ENCODE data around the gene ZNF544. TPM values are rescaled to one million over a fixed set of nuclear protein-coding genes. Genes with fewer than 3 reads are reported as not detected.
"Not testable (repeated sequence)": the region's sequence is repeated elsewhere in the genome, so short reads cannot be mapped to it uniquely, and the experiment has no call there.

The ZNF544 gene
- total RNA-seq, 3 donors from 2014 or later: 41.6 to 43.8 (median 41.6) TPM

DNA sequence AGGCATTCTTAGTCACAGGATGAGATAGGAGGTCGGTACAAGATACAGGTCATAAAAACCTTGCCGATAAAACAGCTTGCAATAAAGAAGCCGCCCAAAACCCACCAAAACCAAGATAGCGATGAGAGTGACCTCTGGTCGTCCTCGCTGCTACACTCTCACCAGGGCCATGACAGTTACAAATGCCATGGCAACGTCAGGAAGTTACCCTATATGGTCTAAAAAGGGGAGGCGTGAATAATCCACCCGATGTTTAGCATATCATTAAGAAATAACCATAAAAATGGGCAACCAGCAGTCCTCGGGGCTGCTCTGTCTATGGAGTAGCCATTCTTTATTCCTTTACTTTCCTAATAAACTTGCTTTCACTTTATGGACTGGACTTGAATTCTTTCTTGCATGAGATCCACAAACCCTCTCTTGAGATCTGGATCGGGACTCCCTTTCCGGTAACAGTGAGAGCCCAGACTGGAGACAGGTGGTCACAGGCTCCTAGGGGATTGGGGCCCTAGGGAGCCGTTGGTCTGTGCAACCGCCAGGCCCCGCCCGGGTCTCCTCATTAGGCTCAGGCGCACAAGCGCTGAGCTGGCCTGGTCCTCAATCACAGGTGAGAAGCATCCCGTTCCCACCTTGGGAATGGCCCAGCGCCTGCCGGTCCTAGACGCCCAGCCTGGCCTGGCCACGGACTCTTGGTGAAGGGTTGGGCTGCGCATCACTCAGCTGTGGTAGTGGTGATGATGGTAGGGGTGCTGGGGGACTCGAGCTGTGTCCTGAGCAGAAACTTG lies 10.9 kb upstream of the ZNF544 start:
- no peaks in the 10 kb centered on the region for H3K27me3 Mint-ChIP-seq (ENCODE audit: low read depth)
- H3K36me3 Mint-ChIP-seq (ENCODE audit: insufficient read depth): peaks cover 9% of the 10 kb centered on the region
- no peaks in the 10 kb centered on the region for H3K4me1 Mint-ChIP-seq (ENCODE audit: low read depth)
- no peak for DNase-seq
- peaks cover 43% of the 10 kb centered on the region for H3K9me3 Mint-ChIP-seq
- ATAC-seq: no peak
- no peak overlapping the region for H3K4me3 Mint-ChIP-seq

DNA sequence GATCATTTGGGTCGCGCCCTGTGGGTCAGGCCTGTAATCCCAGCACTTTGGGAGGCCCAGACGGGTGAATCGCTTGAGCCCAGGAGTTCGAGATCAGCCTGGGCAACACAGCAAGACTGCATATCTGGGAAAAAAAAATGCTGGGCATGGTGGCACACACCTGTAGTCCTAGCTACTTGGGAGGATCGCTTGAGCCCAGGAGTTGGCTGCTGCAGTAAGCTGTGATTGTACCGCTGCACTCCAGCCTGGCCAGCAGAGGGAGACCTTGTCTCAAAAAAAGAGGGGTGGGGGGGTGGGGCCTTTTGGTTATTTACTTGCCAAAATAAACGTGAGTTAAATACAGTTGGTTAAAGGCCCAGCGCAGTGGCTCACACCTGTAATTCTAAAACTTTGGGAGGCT lies 9.8 kb upstream of the ZNF544 start:
- ATAC-seq (peak; percentile 48 to 67), DNase-seq (peak; percentile 14)
- Mint-ChIP-seq H3K36me3 (ENCODE audit: insufficient read depth) (peaks cover 2% of the 10 kb centered on the region), H3K4me3 (no peak overlapping the region), H3K27me3 (ENCODE audit: low read depth) (no peaks in the 10 kb centered on the region), H3K9me3 (peaks cover 36% of the 10 kb centered on the region), H3K4me1 (ENCODE audit: low read depth) (no peaks in the 10 kb centered on the region)

DNA sequence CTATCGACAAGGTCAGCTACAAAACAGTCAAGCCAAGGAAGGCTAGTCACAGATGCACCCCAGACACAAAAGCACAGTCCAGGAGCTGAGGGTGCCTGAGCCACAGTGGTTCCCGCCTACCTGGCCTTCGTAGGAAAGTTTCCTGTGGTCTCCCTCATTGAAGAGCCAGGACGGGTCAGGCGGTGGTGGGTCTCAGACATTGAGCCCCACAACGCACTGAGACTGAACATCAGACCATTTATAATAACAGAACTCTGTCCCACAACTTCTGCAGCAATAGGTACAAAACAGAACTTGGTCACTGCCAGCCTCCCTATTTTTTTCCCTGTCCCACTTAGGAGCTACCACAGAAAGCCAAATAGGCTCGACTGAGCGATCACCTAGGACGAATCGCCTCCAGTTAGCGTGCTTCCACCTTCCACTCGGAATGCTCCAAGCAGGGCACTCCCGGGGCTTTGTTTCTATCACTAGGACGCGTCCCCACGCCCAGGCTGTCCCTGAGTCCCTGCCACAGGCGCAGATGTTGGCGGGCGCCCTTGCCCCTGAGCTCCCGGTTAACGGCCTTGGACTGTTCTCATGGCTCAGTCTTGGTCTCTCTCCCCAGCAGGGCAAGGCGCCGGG lies 640 bp upstream of the ZNF544 start:
- peak overlapping the region; percentile 95 for H3K4me3 Mint-ChIP-seq
- H3K4me1 Mint-ChIP-seq (ENCODE audit: low read depth): peaks cover 25% of the 10 kb centered on the region
- DNase-seq (no peak), ATAC-seq (no peak)
- H3K27me3 Mint-ChIP-seq (ENCODE audit: low read depth): no peaks in the 10 kb centered on the region
- H3K9me3 Mint-ChIP-seq: peaks cover 33% of the 10 kb centered on the region
- H3K36me3 Mint-ChIP-seq (ENCODE audit: insufficient read depth): peaks cover 34% of the 10 kb centered on the region

DNA sequence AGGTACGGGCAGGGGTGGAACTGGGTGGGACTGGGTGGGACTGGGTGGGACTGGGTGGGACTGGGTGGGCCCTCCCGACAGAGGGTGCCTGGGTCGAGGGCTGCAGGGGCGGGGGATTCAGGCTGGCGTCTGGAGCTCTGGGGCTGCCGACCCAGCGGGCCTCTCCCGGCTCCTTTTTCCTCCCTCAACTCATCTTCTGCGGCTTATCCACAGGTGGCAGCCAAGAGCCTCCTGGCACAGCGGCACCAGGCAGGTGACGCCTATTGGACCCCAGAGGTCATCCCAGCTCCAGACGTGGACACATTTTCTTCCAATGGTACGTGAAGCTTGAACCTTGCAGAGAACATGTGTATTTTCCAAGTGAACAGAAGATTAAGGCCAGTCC lies 533 bp downstream of the ZNF544 start:
- ATAC-seq: peak; percentile 25 to 43
- H3K4me1 Mint-ChIP-seq (ENCODE audit: low read depth): peaks cover 25% of the 10 kb centered on the region
- DNase-seq: peak; percentile 27
- peaks cover 41% of the 10 kb centered on the region for H3K9me3 Mint-ChIP-seq
- peaks cover 44% of the 10 kb centered on the region for H3K36me3 Mint-ChIP-seq (ENCODE audit: insufficient read depth)
- H3K4me3 Mint-ChIP-seq: peak overlapping the region; percentile 95
- no peaks in the 10 kb centered on the region for H3K27me3 Mint-ChIP-seq (ENCODE audit: low read depth)

DNA sequence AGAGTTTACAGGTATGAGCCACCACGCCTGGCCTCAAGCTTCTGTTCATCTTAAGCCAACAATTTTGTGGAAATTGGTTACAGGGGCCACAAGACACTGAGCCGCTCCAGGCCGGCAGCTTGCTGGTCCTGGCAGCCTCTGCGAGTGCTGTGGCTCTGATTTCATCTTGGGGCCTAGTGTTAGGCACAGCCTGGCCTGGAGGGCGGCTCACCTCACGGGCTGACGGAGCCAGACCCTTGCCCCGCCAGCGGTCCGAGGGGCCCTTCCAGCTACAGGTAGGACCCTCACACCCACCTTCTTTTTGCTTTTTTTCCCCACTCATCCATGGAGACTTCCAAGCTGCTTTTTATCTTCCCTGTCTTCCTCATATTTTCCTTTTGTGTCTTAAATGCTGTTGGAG lies 8.6 kb downstream of the ZNF544 start:
- Mint-ChIP-seq H3K36me3 (ENCODE audit: insufficient read depth) (peaks cover 78% of the 10 kb centered on the region), H3K4me1 (ENCODE audit: low read depth) (no peaks in the 10 kb centered on the region), H3K27me3 (ENCODE audit: low read depth) (no peaks in the 10 kb centered on the region), H3K9me3 (peaks cover 34% of the 10 kb centered on the region), H3K4me3 (no peak overlapping the region)
- no peak for DNase-seq
- ATAC-seq: no peak

DNA sequence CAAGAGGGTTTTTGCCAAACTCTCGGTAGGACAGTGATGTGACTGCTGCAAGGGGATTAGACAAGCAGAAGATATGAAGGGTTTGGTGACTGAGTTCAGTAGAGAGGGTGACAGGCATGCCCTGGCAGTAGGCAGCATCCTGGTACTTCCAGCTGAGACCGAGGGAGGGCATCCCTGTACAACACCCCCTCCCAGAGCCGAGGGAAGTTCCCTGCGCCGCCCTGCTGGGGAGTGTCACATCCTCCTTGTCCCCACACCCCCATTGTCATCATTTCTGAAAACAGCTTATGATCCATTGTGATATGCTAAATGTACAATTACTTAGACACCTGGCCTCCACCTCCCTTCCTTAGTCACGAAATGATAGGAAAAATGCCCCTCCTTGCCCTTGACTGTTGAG lies 14.6 kb downstream of the ZNF544 start:
- no peak for DNase-seq

DNA sequence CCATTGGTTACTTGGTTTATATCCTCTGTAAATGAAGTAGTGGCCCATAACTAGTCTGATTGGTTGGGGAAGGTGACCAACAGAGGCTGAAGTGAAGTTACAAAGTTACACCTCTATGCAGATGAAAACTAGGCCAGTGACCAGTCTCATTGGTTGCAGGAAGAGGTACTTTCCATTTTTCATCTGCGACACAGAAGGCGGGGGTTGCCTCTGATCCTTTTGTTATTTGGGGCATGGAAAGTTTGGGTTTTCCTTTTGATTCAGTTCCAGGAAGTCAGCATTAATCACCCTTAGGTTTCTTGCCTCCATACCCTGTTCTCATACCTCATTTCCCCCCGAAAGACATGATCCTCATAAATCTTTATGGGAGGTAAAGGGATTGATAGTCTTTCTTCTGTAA lies 20.2 kb downstream of the ZNF544 start:
- no peak overlapping the region for H3K4me3 Mint-ChIP-seq
- peaks cover 86% of the 10 kb centered on the region for H3K36me3 Mint-ChIP-seq (ENCODE audit: insufficient read depth)
- ATAC-seq: no peak
- H3K9me3 Mint-ChIP-seq: peaks cover 32% of the 10 kb centered on the region
- no peaks in the 10 kb centered on the region for H3K27me3 Mint-ChIP-seq (ENCODE audit: low read depth)
- no peak for DNase-seq
- H3K4me1 Mint-ChIP-seq (ENCODE audit: low read depth): no peaks in the 10 kb centered on the region

More for the DNA sequence above, 14.6 kb downstream of the ZNF544 start:
- peaks cover 35% of the 10 kb centered on the region for H3K9me3 Mint-ChIP-seq
- peaks cover 82% of the 10 kb centered on the region for H3K36me3 Mint-ChIP-seq (ENCODE audit: insufficient read depth)
- H3K27me3 Mint-ChIP-seq (ENCODE audit: low read depth): no peaks in the 10 kb centered on the region
- ATAC-seq: no peak
- no peaks in the 10 kb centered on the region for H3K4me1 Mint-ChIP-seq (ENCODE audit: low read depth)
- H3K4me3 Mint-ChIP-seq: no peak overlapping the region

DNA sequence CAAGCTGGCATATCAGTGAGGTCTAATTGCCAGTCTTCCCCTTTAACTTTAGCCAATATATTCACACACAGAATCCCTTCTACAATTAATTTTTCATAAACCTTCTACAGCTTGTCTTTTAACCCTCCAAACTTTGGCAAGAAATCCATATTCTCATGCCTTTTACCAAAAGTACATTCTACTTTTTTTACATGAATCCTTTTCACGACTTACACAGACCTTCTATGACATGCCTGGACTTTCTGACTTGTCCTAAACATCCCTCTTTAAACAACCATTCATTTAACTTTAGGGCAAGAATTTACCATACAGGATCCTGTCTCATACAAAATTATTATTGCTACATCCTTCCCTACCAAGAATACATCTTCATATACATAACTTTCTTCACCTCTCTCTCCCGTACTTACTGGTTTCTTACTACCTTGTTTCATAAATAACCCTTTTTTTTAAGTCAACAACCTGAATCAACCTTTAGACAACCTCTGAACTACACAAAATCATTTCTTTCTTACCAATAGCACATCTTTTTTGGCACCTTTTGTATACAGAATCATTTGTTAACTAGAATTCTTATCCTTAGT lies 23.5 kb downstream of the ZNF544 start:
- ATAC-seq: no peak
- Mint-ChIP-seq H3K4me3 (no peak overlapping the region), H3K9me3 (peaks cover 45% of the 10 kb centered on the region), H3K36me3 (ENCODE audit: insufficient read depth) (peaks cover 86% of the 10 kb centered on the region), H3K27me3 (ENCODE audit: low read depth) (no peaks in the 10 kb centered on the region), H3K4me1 (ENCODE audit: low read depth) (no peaks in the 10 kb centered on the region)
- no peak for DNase-seq

DNA sequence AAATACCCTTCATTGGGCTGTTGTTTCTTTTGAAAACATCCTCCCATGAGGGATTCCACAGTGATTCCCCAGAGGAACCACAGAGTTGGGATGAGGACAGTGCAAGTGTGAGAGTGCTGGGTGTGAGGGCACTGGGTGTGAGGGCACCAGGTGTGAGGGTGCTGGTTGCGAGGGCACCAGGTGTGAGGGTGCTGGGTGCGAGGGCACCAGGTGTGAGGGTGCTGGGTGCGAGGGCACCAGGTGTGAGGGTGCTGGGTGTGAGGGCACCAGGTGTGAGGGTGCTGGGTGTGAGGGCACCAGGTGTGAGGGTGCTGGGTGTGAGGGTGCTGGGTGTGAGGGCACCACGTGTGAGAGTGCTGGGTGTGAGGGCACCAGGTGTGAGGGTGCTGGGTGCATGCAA lies 29.5 kb downstream of the ZNF544 start:
- not testable (repeated sequence) for ATAC-seq; DNase-seq; H3K4me1 Mint-ChIP-seq (ENCODE audit: low read depth); H3K4me3 Mint-ChIP-seq; H3K27me3 Mint-ChIP-seq (ENCODE audit: low read depth)
- Mint-ChIP-seq H3K9me3 (peaks cover 58% of the 10 kb centered on the region), H3K36me3 (ENCODE audit: insufficient read depth) (peaks cover 85% of the 10 kb centered on the region)

DNA sequence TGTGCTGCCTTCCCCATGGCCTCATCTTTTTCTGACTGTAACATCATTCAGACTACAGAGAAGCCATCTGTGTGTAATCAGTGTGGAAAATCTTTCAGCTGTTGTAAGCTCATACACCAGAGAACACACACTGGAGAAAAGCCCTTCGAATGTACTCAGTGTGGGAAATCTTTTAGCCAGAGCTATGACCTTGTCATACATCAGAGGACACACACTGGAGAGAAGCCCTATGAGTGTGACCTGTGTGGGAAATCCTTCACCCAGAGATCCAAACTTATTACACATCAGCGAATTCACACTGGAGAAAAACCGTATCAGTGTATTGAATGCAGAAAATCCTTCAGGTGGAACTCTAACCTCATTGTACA lies 32.9 kb downstream of the ZNF544 start:
- no peak for ATAC-seq
- H3K4me1 Mint-ChIP-seq (ENCODE audit: low read depth): no peaks in the 10 kb centered on the region

DNA sequence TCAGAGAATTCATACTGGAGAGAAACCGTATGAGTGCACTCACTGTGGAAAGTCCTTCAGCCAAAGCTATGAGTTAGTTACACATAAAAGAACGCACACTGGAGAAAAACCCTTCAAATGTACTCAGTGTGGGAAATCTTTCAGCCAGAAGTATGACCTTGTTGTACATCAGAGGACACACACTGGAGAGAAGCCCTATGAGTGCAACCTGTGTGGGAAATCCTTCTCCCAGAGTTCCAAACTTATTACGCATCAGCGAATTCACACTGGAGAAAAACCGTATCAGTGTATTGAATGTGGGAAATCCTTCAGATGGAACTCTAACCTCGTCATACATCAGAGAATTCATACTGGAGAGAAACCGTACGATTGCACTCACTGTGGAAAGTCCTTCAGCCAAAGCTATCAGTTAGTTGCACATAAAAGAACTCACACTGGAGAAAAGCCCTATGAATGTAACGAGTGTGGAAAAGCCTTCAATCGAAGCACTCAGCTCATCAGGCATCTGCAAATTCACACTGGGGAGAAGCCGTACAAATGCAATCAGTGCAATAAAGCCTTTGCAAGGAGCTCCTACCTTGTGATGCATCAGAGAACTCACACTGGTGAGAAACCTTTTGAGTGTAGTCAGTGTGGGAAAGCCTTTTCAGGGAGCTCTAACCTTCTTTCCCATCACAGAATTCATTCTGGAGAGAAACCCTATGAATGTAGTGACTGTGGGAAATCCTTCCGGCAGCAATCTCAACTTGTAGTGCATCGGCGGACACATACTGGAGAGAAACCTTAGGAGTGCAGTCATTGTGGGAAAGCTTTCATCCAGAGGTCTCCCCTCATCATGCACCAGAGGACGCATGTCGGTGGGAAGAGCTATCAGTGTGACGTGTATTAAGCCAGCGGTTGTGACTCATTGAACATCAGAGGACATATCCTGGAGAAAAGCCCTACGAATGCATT lies 33.5 kb downstream of the ZNF544 start:
- peaks cover 62% of the 10 kb centered on the region for H3K36me3 Mint-ChIP-seq (ENCODE audit: insufficient read depth)
- H3K4me3 Mint-ChIP-seq: no peak overlapping the region
- peaks cover 41% of the 10 kb centered on the region for H3K9me3 Mint-ChIP-seq
- H3K27me3 Mint-ChIP-seq (ENCODE audit: low read depth): no peaks in the 10 kb centered on the region
- DNase-seq (no peak), ATAC-seq (no peak)
- H3K4me1 Mint-ChIP-seq (ENCODE audit: low read depth): no peaks in the 10 kb centered on the region

More for the DNA sequence above, 32.9 kb downstream of the ZNF544 start:
- peaks cover 65% of the 10 kb centered on the region for H3K36me3 Mint-ChIP-seq (ENCODE audit: insufficient read depth)
- H3K27me3 Mint-ChIP-seq (ENCODE audit: low read depth): no peaks in the 10 kb centered on the region
- no peak overlapping the region for H3K4me3 Mint-ChIP-seq
- peaks cover 40% of the 10 kb centered on the region for H3K9me3 Mint-ChIP-seq
- no peak for DNase-seq

DNA sequence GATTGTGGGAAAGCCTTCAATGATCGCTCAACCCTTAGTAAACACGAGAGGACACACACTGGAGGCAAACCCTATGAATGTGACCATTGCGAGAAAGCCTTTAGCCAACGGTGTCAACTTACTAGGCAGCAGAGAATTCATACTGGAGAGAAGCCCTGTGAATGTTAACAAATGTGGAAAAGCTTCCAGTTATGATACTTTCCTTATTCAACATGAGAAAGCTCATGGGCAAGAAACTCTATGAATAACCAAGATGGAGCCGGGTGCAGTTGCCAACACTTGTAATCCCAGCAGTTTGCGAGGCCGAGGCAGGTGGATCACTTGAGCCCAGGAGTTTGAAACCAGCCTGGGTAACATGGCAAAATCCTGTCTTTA lies 34.2 kb downstream of the ZNF544 start:
- DNase-seq (no peak), ATAC-seq (no peak)
- no peak overlapping the region for H3K4me3 Mint-ChIP-seq
- peaks cover 35% of the 10 kb centered on the region for H3K9me3 Mint-ChIP-seq
- no peaks in the 10 kb centered on the region for H3K27me3 Mint-ChIP-seq (ENCODE audit: low read depth)
- no peaks in the 10 kb centered on the region for H3K4me1 Mint-ChIP-seq (ENCODE audit: low read depth)
- H3K36me3 Mint-ChIP-seq (ENCODE audit: insufficient read depth): peaks cover 55% of the 10 kb centered on the region

DNA sequence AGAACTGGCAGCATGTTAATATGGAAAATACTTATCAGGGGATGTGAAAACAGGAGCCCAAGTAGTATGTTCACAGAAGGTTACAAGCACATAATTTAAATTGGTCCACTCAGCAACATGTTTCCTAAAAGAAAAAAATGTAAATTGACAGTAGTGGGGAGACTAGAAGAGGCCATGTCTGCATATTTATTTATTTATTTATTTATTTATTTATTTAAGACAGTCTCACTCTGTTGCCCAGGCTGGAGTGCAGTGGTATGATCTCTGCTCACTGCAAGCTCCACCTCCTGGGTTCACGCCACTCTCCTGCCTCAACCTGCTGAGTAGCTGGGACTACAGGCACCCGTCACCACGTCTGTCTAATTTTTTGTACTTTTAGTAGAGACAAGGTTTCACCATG lies 36.4 kb downstream of the ZNF544 start:
- Mint-ChIP-seq H3K9me3 (peaks cover 30% of the 10 kb centered on the region), H3K36me3 (ENCODE audit: insufficient read depth) (peaks cover 45% of the 10 kb centered on the region), H3K4me1 (ENCODE audit: low read depth) (no peaks in the 10 kb centered on the region), H3K27me3 (ENCODE audit: low read depth) (no peaks in the 10 kb centered on the region), H3K4me3 (no peak overlapping the region)
- DNase-seq (no peak), ATAC-seq (no peak)

DNA sequence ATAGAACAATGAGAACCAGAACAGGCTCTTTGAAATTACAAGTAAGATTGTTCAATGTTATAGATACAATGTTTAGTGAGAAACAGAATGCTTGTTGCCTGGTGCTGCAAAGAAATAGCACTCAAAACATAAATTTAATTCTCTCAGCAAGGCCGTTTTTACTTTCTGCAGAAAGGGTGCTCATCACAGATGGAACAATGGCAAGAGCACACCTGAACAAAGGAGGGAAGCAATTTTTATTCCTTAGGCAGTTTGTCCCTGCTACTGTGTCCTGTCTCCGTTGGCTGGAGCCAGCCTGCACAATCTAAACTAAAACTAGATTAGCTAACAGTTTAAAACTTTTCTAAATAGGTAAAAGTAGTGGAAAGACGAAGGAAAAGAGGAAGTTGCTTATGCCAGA lies 39.6 kb downstream of the ZNF544 start:
- DNase-seq (no peak), ATAC-seq (no peak)
- Mint-ChIP-seq H3K36me3 (ENCODE audit: insufficient read depth) (peaks cover 28% of the 10 kb centered on the region), H3K27me3 (ENCODE audit: low read depth) (no peaks in the 10 kb centered on the region), H3K4me1 (ENCODE audit: low read depth) (no peaks in the 10 kb centered on the region), H3K4me3 (no peak overlapping the region), H3K9me3 (peaks cover 23% of the 10 kb centered on the region)

Measured in activated T-cell treated with anti-CD3 and anti-CD28 coated beads, Interleukin-2, amount 50 U/mL, for 4 hours (primary cell).